CD4-positive, CD25-positive, alpha-beta regulatory T cell (primary cell): Measurements from ENCODE around the gene NAB1. TPM values are rescaled to one million over a fixed set of nuclear protein-coding genes. Genes with fewer than 3 reads are reported as not detected.
"Not testable (repeated sequence)": the region's sequence is repeated elsewhere in the genome, so short reads cannot be mapped to it uniquely, and the experiment has no call there.

Experiments
- ATAC-seq, 2 donors: fragments of 150-1000 bp; cut with Tn5 transposase; one replicate each; pipeline ENCODE4 v1.10.0; 2021; ENCODE audit warnings: low read depth in 2 of 2, moderate number of reproducible peaks in 2 of 2, moderate library complexity in 1 of 2
- DNase-seq, 3 donors: peaks; one replicate each; pipeline versions ENCODE4 v3.0.0 to v3.0.0-alpha.2; 2012 to 2022; ENCODE audit warnings: mixed read lengths in 1 of 3
- H3K27ac ChIP-seq: one replicate; pipeline ENCODE4 v1.7.0; 2013; ENCODE audit warnings: mild to moderate bottlenecking, low read length; ENCODE audit not compliant: insufficient read depth, poor library complexity, severe bottlenecking
- H3K27me3 ChIP-seq: one replicate; pipeline ENCODE4 v1.7.0; 2013; ENCODE audit warnings: low read length; ENCODE audit not compliant: control insufficient read depth, insufficient read depth
- H3K36me3 ChIP-seq: one replicate; pipeline ENCODE4 v1.7.0; 2013; ENCODE audit warnings: mild to moderate bottlenecking, low read length, moderate library complexity; ENCODE audit not compliant: control insufficient read depth, insufficient read depth
- H3K4me1 ChIP-seq: 2 replicates; pipeline ENCODE4 v1.7.0; 2013; ENCODE audit warnings: mild to moderate bottlenecking, low read length; ENCODE audit not compliant: insufficient read depth, control insufficient read depth, poor library complexity, severe bottlenecking
- H3K4me3 ChIP-seq: one replicate; pipeline ENCODE4 v1.7.0; 2013; ENCODE audit warnings: low read depth, mild to moderate bottlenecking, low read length, moderate library complexity
- H3K9me3 ChIP-seq, 2 experiments: 1 replicate in 1 of 2; 2 replicates in 1 of 2; pipeline ENCODE4 v1.7.0; 2013; ENCODE audit warnings: low read length in 2 of 2, mild to moderate bottlenecking in 1 of 2, moderate library complexity in 1 of 2; ENCODE audit not compliant: control insufficient read depth in 2 of 2
- H3K27ac Mint-ChIP-seq, 3 donors: one replicate each; pipeline ENCODE4 v1.8.0; 2020 to 2022; ENCODE audit warnings: mild to moderate bottlenecking in 3 of 3, mixed read lengths in 3 of 3, moderate library complexity in 2 of 3
- H3K27me3 Mint-ChIP-seq: one replicate; pipeline ENCODE4 v1.8.0; 2022; ENCODE audit warnings: mild to moderate bottlenecking, mixed read lengths
- H3K36me3 Mint-ChIP-seq: one replicate; pipeline ENCODE4 v1.8.0; 2020; ENCODE audit warnings: mixed read lengths
- H3K4me1 Mint-ChIP-seq, 4 donors: one replicate each; pipeline ENCODE4 v1.8.0; 2020 to 2022; ENCODE audit warnings: mixed read lengths in 4 of 4, mild to moderate bottlenecking in 1 of 4
- H3K4me3 Mint-ChIP-seq, 4 donors: one replicate each; pipeline ENCODE4 v1.8.0; 2020 to 2022; ENCODE audit warnings: mild to moderate bottlenecking in 4 of 4, mixed read lengths in 4 of 4, moderate library complexity in 3 of 4
- H3K9me3 Mint-ChIP-seq, 7 donors: one replicate each; pipeline ENCODE4 v1.8.0; 2020 to 2022; ENCODE audit warnings: mixed read lengths in 7 of 7, mild to moderate bottlenecking in 3 of 7, moderate library complexity in 2 of 7
- polyA plus RNA-seq, 4 donors: library from polyadenylated mRNA; unstranded; fragments of 300-500 nt; fragmentation: Illumina TruSeq; gene quantifications; one replicate each; pipeline ENCODE4 v1.2.3, GENCODE V29; 2021
- total RNA-seq: library from RNA; stranded (reverse); gene quantifications from one replicate; pipeline ENCODE4 v1.2.3, GENCODE V29; 2022

NAB1 gene
- total and polyA plus RNA-seq, 5 donors from 2014 or later = 1.5 to 42.7 (median 2.9) TPM

DNA sequence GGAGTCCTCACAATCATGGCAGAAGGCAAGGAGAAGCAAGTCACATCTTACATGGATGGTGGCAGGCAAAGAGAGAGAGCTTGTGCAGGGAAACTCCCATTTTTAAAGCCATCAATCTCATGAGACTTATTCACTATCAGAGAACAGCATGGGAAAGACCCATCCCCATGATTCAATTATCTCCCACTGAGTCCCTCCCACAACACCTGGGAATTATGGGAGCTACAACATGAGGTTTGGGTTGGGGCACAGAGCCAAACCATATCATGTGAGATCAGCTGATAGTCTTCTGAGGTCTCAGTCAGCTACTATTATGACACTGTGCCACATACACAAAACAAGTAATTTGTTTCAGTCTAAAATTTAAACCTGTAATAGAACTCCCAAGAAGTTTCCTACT lies 59.8 kb downstream of the NAB1 start:
- not testable (repeated sequence) for H3K27me3 Mint-ChIP-seq, H3K4me1 Mint-ChIP-seq, H3K27ac ChIP-seq, DNase-seq, H3K9me3 ChIP-seq, H3K4me3 ChIP-seq, H3K27me3 ChIP-seq, H3K36me3 Mint-ChIP-seq, H3K36me3 ChIP-seq, H3K4me1 ChIP-seq, H3K9me3 Mint-ChIP-seq, ATAC-seq, H3K4me3 Mint-ChIP-seq, H3K27ac Mint-ChIP-seq

DNA sequence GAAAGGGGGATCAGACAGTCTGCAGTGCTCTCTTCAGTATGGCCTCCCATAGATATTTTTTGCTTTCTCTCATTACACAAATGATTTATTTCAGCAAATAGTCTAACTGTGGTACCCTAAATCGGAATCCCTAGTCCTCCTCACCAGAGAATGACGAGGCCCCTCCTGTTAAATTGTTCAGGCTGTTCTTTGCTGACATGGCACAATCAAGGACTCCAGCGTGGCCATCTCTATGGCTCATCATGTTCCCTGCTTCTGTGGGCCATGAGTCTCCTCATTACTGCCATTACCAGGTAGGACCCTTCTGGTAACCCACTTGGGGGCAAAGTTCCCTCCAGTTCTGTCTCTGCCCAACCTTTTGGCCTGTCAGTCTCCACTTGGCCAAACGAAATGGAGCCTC lies 62.2 kb downstream of the NAB1 start:
- Mint-ChIP-seq H3K27me3 (no peaks in the 10 kb centered on the region), H3K4me3 (no peak overlapping the region), H3K36me3 (no peaks in the 10 kb centered on the region), H3K27ac (no peak overlapping the region), H3K4me1 (peaks cover 0 to 8% (median 1%) of the 10 kb centered on the region in 4 donors), H3K9me3 (peaks cover 0 to 4% (median 2%) of the 10 kb centered on the region in 7 donors)
- ATAC-seq = no peak
- Histone ChIP-seq H3K4me3 (no peak overlapping the region), H3K36me3 (no peaks in the 10 kb centered on the region), H3K27ac (no peak overlapping the region), H3K9me3 (no peaks in the 10 kb centered on the region), H3K27me3 (no peaks in the 10 kb centered on the region), H3K4me1 (no peaks in the 10 kb centered on the region)
- no peak for DNase-seq

DNA sequence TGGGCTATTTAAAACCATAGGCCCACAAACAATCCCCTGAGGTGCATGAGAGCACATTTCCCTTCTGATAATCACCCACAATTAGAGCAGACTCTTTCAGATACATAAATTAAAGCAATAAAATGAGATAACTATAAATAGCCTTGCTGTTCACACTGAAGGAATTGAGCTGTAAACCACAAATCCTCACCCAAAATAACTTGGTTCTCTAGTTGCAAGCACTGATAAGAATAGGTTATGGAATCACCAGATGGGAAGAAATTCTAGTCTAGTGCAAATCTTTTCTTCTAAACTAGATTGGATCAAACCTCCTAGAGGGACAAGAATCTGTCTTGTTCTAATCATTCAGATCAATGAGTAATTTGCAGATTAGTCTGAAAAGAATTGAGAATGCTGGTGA lies 64.6 kb downstream of the NAB1 start:
- no peak for ATAC-seq
- H3K4me1 Mint-ChIP-seq = peaks cover 0 to 20% (median 8%) of the 10 kb centered on the region in 4 donors
- no peaks in the 10 kb centered on the region for H3K36me3 Mint-ChIP-seq

DNA sequence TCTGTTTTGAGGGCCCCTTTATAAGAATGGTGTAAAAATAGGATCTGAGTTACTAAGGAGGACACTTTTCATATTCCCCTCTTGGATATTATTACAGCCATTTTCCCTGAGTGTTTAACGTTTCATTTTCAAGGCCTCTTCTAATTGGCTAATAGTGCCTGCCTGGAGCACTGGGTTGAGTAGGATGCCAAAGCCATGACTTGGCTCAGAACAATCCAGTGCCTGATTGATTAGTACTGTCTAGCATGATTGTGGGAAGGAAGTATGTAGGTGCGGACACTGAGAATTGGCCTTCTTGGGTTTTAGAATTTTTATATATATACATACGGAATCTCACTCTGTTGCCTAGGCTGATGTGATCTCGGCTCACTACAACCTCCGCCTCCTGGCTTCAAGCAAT lies 66.1 kb downstream of the NAB1 start:
- H3K4me3 Mint-ChIP-seq = no peak overlapping the region
- no peak for ATAC-seq
- H3K27me3 ChIP-seq = no peaks in the 10 kb centered on the region
- H3K36me3 ChIP-seq = no peaks in the 10 kb centered on the region
- no peaks in the 10 kb centered on the region for H3K9me3 ChIP-seq
- DNase-seq = no peak
- no peaks in the 10 kb centered on the region for H3K36me3 Mint-ChIP-seq
- peak overlapping the region in 1 of 3 donors; percentile 41 for H3K27ac Mint-ChIP-seq
- no peak overlapping the region for H3K27ac ChIP-seq
- no peak overlapping the region for H3K4me3 ChIP-seq
- H3K9me3 Mint-ChIP-seq = no peaks in the 10 kb centered on the region
- H3K27me3 Mint-ChIP-seq = no peaks in the 10 kb centered on the region
- peaks cover 3 to 30% (median 17%) of the 10 kb centered on the region in 4 donors for H3K4me1 Mint-ChIP-seq
- peaks cover 10% of the 10 kb centered on the region for H3K4me1 ChIP-seq

More for the DNA sequence above, 64.6 kb downstream of the NAB1 start:
- no peak for DNase-seq
- Histone ChIP-seq H3K4me1 (peaks cover 5% of the 10 kb centered on the region), H3K27ac (no peak overlapping the region), H3K36me3 (no peaks in the 10 kb centered on the region), H3K4me3 (no peak overlapping the region), H3K27me3 (no peaks in the 10 kb centered on the region), H3K9me3 (no peaks in the 10 kb centered on the region)
- Mint-ChIP-seq H3K27ac (no peak overlapping the region), H3K4me3 (no peak overlapping the region), H3K9me3 (peaks cover 0 to 1% (median under 1%) of the 10 kb centered on the region in 7 donors), H3K27me3 (no peaks in the 10 kb centered on the region)

DNA sequence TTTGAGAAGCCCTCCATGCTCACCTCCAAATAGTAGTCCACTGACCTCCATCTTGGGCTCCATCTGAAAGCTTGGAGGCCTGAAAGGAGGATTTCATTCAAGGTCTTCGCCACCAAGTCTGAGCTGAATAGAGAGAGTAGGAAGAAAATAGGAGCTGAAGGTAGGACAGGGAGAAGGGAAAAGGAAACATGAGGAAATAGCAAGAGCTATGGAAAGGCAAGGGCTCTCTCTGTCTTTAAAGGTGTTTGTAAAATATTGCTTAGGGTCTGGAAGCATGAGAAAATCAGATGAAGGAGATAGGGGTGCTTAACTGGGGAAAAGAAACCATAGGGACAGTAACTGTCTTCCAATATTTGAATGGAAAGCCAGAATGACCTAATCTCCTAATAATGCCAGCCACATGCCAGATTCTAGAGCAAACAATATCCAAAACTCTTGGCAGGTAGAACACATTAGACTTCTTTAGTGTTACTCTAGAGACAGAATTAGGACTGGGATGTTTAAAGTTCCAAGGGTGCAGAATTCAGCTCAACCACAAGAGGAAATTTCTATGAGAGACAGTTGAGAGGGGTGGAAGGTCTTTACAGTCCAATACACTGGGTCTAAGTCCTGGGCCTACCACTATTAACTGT lies 67.4 kb downstream of the NAB1 start:
- no peak overlapping the region for H3K4me3 ChIP-seq
- H3K27me3 ChIP-seq = no peaks in the 10 kb centered on the region
- Mint-ChIP-seq H3K36me3 (no peaks in the 10 kb centered on the region), H3K4me1 (peaks cover 3 to 39% (median 22%) of the 10 kb centered on the region in 4 donors), H3K9me3 (no peaks in the 10 kb centered on the region), H3K27me3 (no peaks in the 10 kb centered on the region), H3K4me3 (no peak overlapping the region), H3K27ac (peak overlapping the region in 1 of 3 donors; percentile 6)
- DNase-seq = no peak
- no peak for ATAC-seq
- H3K4me1 ChIP-seq = peaks cover 15% of the 10 kb centered on the region
- no peak overlapping the region for H3K27ac ChIP-seq
- no peaks in the 10 kb centered on the region for H3K9me3 ChIP-seq
- no peaks in the 10 kb centered on the region for H3K36me3 ChIP-seq

- H3K27me3 ChIP-seq = no peaks in the 10 kb centered on the region
- DNase-seq = no peak
- Mint-ChIP-seq H3K27me3 (no peaks in the 10 kb centered on the region), H3K4me1 (peaks cover 8 to 50% (median 29%) of the 10 kb centered on the region in 4 donors), H3K9me3 (no peaks in the 10 kb centered on the region), H3K36me3 (no peaks in the 10 kb centered on the region), H3K27ac (no peak overlapping the region), H3K4me3 (no peak overlapping the region)
- H3K9me3 ChIP-seq = no peaks in the 10 kb centered on the region
- H3K27ac ChIP-seq = no peak overlapping the region
- no peak overlapping the region for H3K4me3 ChIP-seq
- ATAC-seq = no peak
- H3K4me1 ChIP-seq = peaks cover 25% of the 10 kb centered on the region
- H3K36me3 ChIP-seq = no peaks in the 10 kb centered on the region
Measured at GRCh38 chr2:190717306-190717705, 68.4 kb downstream of the NAB1 start.

DNA sequence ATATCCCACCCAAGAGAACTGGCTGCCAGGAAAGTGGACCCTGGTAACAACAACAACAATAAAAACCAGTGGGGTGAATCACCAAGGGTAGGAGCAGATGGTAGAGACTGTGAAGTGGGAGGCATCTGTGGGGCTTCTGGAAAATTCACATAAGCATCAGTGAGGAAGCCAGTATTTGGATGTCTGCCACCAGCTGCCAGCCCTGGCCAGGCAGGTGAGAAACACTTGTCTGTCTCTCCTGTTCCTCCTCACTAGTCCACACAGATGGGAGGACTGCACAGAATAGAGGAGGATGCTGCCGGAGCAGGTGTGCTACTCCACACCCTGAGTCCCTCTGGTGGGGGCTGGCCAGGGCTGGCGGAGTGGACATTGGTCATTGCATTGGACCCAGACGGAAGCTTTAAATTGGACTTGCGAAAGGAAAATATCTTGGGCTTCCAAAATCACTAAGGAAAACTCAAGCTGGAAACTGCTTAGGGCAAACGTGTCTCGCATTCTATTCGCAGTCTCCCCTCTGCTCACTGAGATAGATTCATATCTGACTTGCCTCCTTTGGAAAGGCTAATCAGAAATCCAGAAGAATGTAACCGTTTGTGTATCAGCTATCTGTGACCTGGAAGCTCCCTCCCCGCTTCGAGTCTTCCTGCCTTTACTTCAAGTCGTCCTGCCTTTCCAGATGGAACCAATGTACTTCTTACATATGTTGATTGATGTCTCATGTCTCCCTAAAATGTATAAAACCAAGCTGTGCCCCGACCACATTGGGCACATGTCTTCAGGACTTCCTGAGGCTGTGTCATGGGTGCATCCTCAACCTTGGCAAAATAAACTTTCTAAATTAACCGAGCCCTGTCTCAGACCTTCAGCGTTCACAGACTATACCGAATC lies 69.1 kb downstream of the NAB1 start:
- H3K9me3 ChIP-seq = no peaks in the 10 kb centered on the region
- peak overlapping the region in 2 of 3 donors; percentile 33 to 56 for H3K27ac Mint-ChIP-seq
- peak overlapping the region in 3 of 4 donors; percentile 15 to 55 (median 36) for H3K4me3 Mint-ChIP-seq

More for the DNA sequence above, 69.1 kb downstream of the NAB1 start:
- Histone ChIP-seq H3K27me3 (no peaks in the 10 kb centered on the region), H3K4me1 (peaks cover 32% of the 10 kb centered on the region), H3K36me3 (no peaks in the 10 kb centered on the region), H3K27ac (no peak overlapping the region), H3K4me3 (peak overlapping the region; percentile 52)
- DNase-seq = no peak
- no peak for ATAC-seq
- no peaks in the 10 kb centered on the region for H3K36me3 Mint-ChIP-seq
- peaks cover 15 to 57% (median 34%) of the 10 kb centered on the region in 4 donors for H3K4me1 Mint-ChIP-seq
- H3K9me3 Mint-ChIP-seq = no peaks in the 10 kb centered on the region
- no peaks in the 10 kb centered on the region for H3K27me3 Mint-ChIP-seq
